DOHH2 (cell line): ENCODE data around the gene HNRNPAB.

Experiments used
- H3F3A ChIP-seq: fragments of 200-600 bp; sonication (generic), shearing (Covaris generic); 2 replicates; pipeline ENCODE4 v1.6.0; 2016; ENCODE audit warnings: antibody characterized with exemption, mild to moderate bottlenecking; ENCODE audit not compliant: control insufficient read depth, insufficient read depth
- H3K27ac ChIP-seq: fragments of 200-600 bp; sonication (generic); 2 replicates; pipeline ENCODE4 v1.5.1; 2014; ENCODE audit warnings: low read depth, mild to moderate bottlenecking, low read length, moderate library complexity
- H3K27me3 ChIP-seq: fragments of 200-600 bp; sonication (generic); 2 replicates; pipeline ENCODE4 v1.6.1; 2014; ENCODE audit warnings: mild to moderate bottlenecking, low read length, mixed read lengths; ENCODE audit not compliant: control insufficient read depth
- H3K36me3 ChIP-seq: fragments of 200-600 bp; sonication (generic); 2 replicates; pipeline ENCODE4 v1.6.1; 2014; ENCODE audit warnings: mild to moderate bottlenecking, low read length, moderate library complexity, mixed read lengths; ENCODE audit not compliant: control insufficient read depth
- H3K4me1 ChIP-seq: fragments of 200-600 bp; sonication (generic); 2 replicates; pipeline ENCODE4 v1.6.1; 2014; ENCODE audit warnings: mild to moderate bottlenecking, low read length, mixed read lengths; ENCODE audit not compliant: control insufficient read depth
- H3K4me2 ChIP-seq: fragments of 200-600 bp; sonication (generic); 2 replicates; pipeline ENCODE4 v1.6.0; 2014; ENCODE audit warnings: mild to moderate bottlenecking, low read length, moderate library complexity
- H3K4me3 ChIP-seq: fragments of 200-600 bp; sonication (generic); 2 replicates; pipeline ENCODE4 v1.5.1; 2014; ENCODE audit warnings: mild to moderate bottlenecking, low read length, mixed read lengths
- H3K79me2 ChIP-seq: fragments of 200-600 bp; sonication (generic); 2 replicates; pipeline ENCODE4 v1.6.1; 2014; ENCODE audit warnings: mild to moderate bottlenecking, low read length, mixed read lengths; ENCODE audit not compliant: control insufficient read depth
- H3K9me2 ChIP-seq: fragments of 200-600 bp; sonication (generic); replicated peaks from 2 replicates; pipeline ENCODE4 v1.6.1; 2014; ENCODE audit warnings: mild to moderate bottlenecking, low read length, mixed read lengths; ENCODE audit not compliant: control insufficient read depth
- H3K9me3 ChIP-seq: fragments of 200-600 bp; sonication (generic); 2 replicates; pipeline ENCODE4 v1.6.1; 2014; ENCODE audit warnings: antibody characterized with exemption, low read length, mixed read lengths; ENCODE audit not compliant: control insufficient read depth, insufficient read depth
- H4K20me1 ChIP-seq: fragments of 200-600 bp; sonication (generic); 2 replicates; pipeline ENCODE4 v1.6.0; 2014; ENCODE audit warnings: low read depth, mild to moderate bottlenecking, antibody characterized with exemption, low read length, moderate library complexity; ENCODE audit not compliant: control insufficient read depth, insufficient read depth
- EZH2phosphoT487 ChIP-seq: fragments of 200-600 bp; sonication (generic); IDR thresholded peaks from 2 replicates; pipeline ENCODE4 v1.6.1; 2017; ENCODE audit warnings: borderline replicate concordance, mild to moderate bottlenecking, antibody characterized with exemption, low read length, moderate library complexity, mixed read lengths
- TF ChIP-seq, protein P1 (sequence below): fragments of 200-600 bp; sonication (generic); IDR thresholded peaks from one replicate; pipeline ENCODE4 v1.5.1; 2014; ENCODE audit warnings: antibody characterized with exemption, mild to moderate bottlenecking, low read depth, low read length; ENCODE audit not compliant: poor library complexity, severe bottlenecking

HNRNPAB gene

DNA sequence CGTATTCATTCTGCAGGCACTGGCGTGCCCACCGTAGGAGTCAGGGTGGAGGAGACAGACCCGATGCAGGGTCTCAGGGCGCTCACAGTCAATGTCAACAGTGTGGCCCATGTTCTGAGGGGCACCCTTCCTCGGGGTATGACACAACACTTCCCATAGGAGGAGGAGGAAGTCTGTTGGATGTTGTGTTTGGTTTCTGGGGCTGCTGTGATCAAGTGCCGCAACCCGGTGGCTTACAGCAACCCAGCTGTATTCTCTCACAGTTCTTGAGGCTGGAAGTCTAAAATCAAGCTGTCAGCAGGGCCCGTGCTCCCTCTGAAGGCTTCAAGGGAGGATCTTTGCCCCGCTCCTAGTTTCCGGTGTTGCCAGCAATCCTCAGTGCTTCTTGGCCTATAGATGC lies 5.6 kb upstream of the HNRNPAB start:
- Histone ChIP-seq H3K79me2 (peaks cover 8% of the 10 kb centered on the region), H3K27ac (no peak overlapping the region), H3F3A (no peaks in the 10 kb centered on the region; the same call in 1 of the 2 replicates), H4K20me1 (no peaks in the 10 kb centered on the region), H3K4me2 (no peak overlapping the region), H3K27me3 (peaks cover 18% of the 10 kb centered on the region), H3K9me3 (no peaks in the 10 kb centered on the region), H3K4me3 (no peak overlapping the region), H3K4me1 (peaks cover 8% of the 10 kb centered on the region; the same call in 1 of the 2 replicates), H3K36me3 (no peaks in the 10 kb centered on the region), H3K9me2 (no peaks in the 10 kb centered on the region)
- TF ChIP-seq EZH2phosphoT487, result no peak
- TF ChIP-seq, protein P1, sequence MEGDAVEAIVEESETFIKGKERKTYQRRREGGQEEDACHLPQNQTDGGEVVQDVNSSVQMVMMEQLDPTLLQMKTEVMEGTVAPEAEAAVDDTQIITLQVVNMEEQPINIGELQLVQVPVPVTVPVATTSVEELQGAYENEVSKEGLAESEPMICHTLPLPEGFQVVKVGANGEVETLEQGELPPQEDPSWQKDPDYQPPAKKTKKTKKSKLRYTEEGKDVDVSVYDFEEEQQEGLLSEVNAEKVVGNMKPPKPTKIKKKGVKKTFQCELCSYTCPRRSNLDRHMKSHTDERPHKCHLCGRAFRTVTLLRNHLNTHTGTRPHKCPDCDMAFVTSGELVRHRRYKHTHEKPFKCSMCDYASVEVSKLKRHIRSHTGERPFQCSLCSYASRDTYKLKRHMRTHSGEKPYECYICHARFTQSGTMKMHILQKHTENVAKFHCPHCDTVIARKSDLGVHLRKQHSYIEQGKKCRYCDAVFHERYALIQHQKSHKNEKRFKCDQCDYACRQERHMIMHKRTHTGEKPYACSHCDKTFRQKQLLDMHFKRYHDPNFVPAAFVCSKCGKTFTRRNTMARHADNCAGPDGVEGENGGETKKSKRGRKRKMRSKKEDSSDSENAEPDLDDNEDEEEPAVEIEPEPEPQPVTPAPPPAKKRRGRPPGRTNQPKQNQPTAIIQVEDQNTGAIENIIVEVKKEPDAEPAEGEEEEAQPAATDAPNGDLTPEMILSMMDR, result no peak

- Histone ChIP-seq H3K9me3 (no peaks in the 10 kb centered on the region), H3K4me2 (no peak overlapping the region), H3K4me1 (0 out of 2 replicates have a peak, but pooled peaks cover 4% of the 10 kb centered on the region), H4K20me1 (no peaks in the 10 kb centered on the region), H3K4me3 (no peak overlapping the region), H3K27ac (no peak overlapping the region), H3K36me3 (peaks cover 4% of the 10 kb centered on the region), H3K9me2 (no peaks in the 10 kb centered on the region), H3K79me2 (peaks cover 19% of the 10 kb centered on the region), H3K27me3 (peaks cover 7% of the 10 kb centered on the region), H3F3A (no peaks in the 10 kb centered on the region; the same call in 1 of the 2 replicates)
- TF ChIP-seq, protein P1, result no peak
- no peak for TF ChIP-seq EZH2phosphoT487
Observed at GRCh38 chr5:178199581-178200434, 4.5 kb upstream of the HNRNPAB start.

DNA sequence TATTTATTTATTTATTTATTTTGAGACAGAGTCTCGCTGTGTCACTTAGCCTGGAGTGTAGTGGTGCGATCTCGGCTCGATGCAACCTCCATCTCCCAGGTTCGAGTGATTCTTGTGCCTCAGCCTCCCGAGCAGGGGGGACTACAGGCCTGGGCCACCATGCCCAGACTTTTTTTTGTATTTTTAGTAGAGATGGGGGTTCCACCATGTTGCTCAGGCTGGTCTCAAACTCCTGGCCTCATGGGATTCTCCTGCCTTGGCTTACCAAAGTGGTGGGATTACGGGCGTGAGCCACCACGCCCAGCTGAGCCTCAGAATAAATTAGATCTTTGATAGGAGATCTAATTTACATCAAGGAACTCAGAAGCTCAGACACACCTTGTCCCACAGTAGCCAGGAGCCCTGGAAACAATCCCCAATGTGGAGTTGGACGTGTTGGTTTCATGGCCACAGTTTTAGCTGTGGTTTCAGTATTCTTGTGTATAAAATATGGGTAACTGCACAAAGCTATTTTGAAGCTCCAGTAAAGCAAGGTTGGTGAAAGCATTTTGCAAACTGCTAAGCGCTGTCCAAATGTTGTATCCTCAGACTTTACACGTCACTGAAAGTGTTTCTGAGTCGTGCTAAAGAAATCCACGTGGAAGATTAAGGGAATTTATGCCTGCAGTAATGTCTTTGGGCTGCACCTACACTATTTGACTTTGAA lies 3.0 kb upstream of the HNRNPAB start:
- Histone ChIP-seq H3K79me2 (peaks cover 34% of the 10 kb centered on the region), H3K9me2 (no peaks in the 10 kb centered on the region), H3K4me1 (peaks cover 12% of the 10 kb centered on the region), H3K4me2 (no peak overlapping the region), H4K20me1 (peaks cover 11% of the 10 kb centered on the region), H3K36me3 (peaks cover 17% of the 10 kb centered on the region), H3K9me3 (no peaks in the 10 kb centered on the region), H3F3A (peaks cover 11% of the 10 kb centered on the region), H3K4me3 (no peak overlapping the region), H3K27me3 (no peaks in the 10 kb centered on the region), H3K27ac (no peak overlapping the region)
- TF ChIP-seq, protein P1, result no peak
- no peak for TF ChIP-seq EZH2phosphoT487
